Endometrial microvascular endothelial cells (primary cell): ENCODE results near the gene HEBP1. TPM values are rescaled to one million over a fixed set of nuclear protein-coding genes. Genes with fewer than 3 reads are reported as not detected.

Experiments used
- in situ Hi-C: cut with HindIII; loops from 2 replicates; pipeline ENCODE4 v1.10.0; 2017; ENCODE audit warnings: low sequenced_read_pairs, low pct_unique_long_range_greater_than_20kb; ENCODE audit errors: inconsistent ontology term
- total RNA-seq: library from RNA; depleted of rRNA; stranded (reverse); fragments of >200 nt; gene quantifications from one replicate; pipeline ENCODE4 v1.2.3, GENCODE V29; 2015; ENCODE audit errors: inconsistent ontology term

The HEBP1 gene
- total RNA-seq, 1 donor from 2014 or later, result 37.6 TPM

DNA sequence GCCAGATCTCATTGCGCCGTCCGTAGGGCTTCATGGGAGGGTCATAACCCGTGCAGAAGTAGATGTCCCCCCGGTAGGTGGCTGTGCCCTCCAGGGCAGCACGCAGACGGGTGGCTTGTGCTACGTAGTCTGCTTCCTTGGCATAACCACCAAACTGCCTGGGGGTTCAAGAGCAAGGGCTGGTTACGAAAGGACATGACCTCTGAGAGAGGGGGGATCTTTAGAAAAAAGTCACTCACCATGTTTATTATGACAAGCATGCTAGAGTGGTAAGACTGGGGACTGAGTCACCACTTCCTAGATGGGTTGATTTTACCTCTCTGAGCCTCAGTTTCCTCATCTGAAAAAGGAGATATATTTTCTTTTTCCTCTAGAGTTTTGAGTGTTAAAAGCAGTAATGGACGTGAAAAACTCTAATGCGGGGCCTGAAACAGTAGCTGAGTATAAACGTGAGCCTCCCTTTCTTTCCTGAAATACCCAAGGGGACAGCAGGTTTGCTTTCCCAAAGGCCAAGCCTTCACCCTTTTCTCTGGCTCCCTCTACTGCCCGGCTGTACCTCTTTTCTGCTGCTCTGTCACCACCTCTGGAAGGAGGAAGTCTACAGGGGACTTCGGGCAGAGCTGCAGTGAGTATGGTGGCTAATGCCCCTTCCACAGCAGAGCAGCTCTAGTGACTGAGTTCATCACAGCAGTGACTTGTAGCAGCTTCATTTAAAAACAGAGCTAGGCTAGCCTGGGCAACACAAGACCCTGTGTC lies 24.6 kb downstream of the HEBP1 start:
- in situ Hi-C loops, result loop anchor here (25.0 kb wide), 1 partner anchor 138 kb away; no protein-coding TSS in a partner anchor

DNA sequence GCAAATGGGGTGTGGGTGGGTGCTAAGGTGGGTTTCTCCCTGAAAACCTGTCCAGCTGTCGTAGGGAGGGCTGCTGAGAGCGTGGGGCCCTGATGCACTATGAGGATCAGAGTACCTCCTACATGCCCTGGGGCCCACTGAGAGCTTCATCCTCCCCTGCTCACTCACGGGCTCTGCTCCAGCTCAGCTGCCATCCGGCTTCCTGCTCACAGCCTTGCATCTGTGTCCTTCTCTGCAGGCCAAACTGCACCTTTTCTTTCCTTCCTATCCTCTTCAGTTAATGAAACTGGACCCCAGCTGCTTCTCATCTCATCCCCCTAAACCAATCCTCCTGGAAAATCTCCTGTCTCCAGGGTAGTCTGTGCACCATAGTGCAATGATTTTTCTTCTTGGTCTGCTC lies 25.9 kb downstream of the HEBP1 start:
- in situ Hi-C loops, result no loop called here

DNA sequence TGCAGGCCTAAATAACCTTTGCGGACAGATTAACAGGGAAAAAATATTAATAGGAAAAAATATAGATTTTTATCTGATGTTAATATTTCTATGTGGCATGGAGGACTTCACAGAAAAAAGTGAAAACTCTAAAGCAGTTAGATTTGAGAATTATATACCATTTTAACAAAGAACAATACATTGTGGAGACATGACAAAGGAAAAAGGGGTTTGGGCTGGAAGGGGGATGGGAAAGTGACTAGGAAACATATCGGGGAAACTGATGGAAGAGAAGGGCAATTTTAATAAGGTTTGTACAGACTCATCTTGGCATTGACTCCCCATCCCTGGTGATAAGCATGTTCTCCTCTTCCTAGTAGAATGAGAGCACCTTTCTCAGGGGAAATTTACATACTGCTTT lies 27.0 kb downstream of the HEBP1 start:
- in situ Hi-C loops, result no loop called here

DNA sequence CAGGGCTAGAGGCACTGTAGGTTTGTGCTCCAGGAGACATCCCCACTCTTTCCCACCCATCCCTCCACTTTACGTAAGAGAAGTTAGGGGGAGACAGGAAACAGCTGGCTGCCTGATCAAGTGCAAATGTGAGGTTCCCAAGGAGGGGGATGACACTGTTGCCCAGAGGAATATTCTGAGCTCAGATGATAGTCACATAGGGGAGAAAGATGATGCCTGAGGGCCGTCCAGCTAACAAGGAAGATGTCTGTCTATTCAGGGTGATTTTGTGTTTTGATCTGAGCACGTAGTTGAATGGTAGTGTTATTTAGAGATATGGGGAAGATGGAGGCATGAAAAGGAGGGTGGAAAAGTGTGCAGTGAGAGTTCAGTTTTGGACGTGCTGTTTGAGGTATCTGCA lies 34.2 kb downstream of the HEBP1 start:
- in situ Hi-C loops, result no loop called here

DNA sequence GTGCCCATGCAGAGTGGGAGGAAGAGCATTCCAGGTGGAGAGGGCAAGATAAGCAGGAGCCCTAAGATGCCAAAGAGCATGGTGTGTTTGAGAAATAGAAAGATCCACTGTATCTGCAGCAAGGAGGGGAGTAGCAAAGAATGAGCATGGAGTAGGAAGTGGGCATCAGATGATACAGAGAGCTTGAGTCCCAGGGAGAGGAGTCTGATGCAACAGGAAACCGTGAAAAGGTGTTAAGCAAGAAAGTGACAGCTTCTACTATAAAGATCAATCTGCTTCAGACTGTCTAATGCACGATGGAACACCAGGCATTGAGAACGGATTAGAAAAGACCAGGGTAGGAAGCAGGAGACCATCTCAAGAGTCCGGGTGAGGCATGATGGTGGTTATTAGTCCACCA lies 35.8 kb downstream of the HEBP1 start:
- in situ Hi-C loops, result no loop called here

DNA sequence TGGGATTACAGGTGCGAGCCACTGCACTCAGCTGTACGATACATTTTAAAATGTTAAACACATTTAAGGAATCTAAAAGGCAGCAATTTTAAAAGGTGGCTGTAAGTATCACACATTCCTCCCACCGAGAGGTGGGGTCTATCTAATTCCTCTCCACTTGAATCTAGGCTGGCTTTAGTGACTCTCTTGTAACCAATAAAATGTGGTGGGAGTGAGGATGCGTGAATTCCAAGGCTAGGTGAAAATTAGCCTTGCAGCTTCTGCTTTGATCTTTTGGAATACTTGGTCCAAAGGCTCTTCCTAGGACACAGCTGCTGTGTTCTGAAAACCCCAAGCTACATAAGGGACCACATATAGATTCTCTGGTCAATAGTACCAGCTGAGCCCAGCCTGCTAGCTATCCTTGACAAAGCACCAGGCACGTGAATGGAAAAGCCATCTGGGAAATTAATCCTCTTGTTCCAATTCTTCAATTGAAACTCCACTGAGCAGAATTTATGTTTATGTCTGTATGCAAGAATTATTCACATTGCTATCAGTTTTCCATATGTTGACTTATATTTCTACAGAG lies 39.3 kb downstream of the HEBP1 start:
- in situ Hi-C loops, result no loop called here

DNA sequence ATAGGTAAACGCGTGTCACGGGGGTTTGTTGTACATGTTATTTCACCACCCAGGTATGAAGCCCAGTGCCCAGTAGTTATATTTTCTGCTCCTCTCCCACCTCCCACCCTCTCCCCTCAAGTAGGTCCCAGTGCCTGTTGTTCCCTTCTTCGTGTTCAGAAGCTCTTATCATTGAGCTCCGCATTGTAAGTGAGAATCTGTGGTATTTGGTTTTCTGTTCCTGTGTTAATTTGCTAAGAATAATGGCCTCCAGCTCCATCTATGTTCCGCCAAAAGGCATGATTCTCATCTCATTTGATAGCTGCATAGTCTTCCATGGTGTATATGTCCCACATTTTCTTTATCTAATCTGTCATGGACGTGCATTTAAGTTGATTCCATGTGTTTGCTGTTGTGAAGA lies 41.2 kb downstream of the HEBP1 start:
- in situ Hi-C loops, result no loop called here

DNA sequence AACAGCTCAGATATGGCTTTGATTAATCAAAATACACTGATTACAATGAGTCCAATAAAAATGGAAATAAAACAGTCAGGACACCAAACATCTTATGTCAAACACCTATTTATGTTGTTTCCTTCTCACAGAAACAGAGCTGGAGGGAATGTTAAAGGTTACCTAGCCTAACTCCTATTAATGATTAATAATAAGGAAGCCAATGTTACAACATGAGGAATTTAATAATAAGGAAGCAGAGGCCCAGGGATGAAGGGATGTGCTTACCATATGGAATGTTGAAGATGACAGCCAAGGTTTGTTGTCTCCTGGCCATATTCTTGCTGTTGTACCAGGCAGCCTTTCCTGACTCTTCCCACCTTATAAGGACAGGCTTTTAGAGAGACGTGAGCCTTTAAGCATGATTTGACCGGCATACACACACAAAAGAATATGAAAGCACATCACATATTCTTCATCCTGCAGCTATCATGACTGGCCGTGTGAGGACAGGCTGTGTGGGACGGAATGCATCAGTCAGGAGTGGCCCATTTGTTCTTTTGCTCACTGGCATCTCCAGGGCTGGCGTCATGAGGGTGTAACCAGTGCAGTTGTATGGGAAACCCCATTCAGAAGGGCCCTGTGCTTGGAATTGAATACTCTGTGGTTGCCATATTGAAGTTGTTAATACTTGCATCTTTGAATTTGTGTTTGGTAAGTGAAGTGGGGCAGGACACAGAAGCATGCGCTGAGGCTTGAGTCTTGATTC lies 45.0 kb downstream of the HEBP1 start:
- in situ Hi-C loops, result no loop called here

DNA sequence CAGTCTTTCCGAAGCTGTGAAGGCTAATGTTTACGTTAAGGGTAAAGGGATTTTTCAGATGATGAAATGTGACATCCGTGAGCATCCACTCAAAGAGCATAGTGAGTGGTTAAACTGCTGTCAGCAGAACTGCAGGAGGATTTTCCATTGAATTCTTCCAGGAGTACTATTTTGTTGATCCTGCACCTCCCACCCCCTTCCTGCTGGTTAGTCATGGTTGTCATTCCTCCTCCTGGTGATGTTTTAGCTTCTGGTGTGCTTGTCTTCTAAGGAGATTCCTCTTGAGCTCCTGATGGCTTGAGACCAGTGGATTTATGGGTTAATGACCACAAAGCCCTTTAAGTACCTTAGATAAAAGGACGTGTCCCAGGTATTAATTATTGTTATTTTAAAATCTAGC lies 45.7 kb downstream of the HEBP1 start:
- in situ Hi-C loops, result no loop called here

DNA sequence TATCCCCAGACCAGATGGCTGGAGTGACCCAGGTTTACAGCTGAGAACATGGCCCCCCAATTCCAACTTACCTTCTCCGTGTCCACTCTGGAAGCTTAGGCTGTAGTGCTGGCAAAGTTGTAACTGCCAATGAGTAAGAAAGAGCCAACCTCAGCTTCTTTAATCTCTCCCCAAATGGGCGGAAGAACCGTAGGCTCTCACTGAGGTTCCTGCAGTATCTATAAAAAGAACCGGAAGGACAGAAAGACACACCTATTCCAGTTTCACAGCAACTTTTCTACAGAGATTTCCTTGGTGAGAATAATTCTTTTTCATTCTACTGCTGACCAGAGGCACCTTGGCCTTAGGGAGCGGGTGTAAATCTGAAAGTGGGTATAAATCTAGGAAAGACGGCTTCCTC lies 48.0 kb downstream of the HEBP1 start, which contains the start of gene GPRC5D:
TSS of gene GPRC5D (minus strand) at position 135 of the 400 bp plus-strand sequence. CDS start 1,786 bp downstream, outside the sequence.
- in situ Hi-C loops, result no loop called here

DNA sequence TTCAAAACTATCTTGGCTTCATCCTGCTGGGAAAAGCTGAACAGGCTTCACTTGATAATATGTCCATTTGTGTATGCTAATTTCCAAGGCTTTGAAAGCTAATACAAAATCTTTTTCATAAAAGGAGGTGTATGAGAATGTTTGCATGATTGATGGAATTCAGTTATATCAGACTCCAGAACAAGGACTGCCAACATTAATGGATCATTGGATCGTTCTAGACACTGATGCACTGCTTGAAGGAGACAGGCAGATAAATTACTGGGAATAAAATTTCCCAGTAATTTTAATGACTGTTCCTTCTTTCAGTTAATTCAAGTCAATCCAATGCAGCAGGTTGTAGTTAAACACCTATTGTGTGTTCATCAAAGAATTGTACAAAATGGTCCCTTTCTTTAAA lies 48.6 kb downstream of the HEBP1 start:
- in situ Hi-C loops, result no loop called here

DNA sequence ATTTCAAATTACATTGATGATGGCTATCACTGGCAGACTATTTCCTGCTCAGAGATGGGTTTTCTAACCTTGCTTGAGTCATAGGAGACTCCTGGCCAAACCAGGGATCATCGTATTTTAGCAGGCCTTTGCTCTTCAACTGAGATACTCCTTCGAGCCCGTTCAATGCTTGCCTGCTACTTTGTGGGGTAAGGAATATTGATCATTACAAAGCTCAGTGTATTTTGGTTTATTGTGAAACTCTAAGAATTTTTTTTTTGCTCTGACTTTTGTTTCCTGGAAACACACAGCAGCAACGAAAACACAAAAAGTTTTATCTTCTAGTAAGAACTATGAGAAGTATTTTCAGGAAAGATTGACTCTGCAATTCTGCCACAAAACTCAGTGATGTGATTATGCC lies 52.2 kb downstream of the HEBP1 start:
- in situ Hi-C loops, result no loop called here

DNA sequence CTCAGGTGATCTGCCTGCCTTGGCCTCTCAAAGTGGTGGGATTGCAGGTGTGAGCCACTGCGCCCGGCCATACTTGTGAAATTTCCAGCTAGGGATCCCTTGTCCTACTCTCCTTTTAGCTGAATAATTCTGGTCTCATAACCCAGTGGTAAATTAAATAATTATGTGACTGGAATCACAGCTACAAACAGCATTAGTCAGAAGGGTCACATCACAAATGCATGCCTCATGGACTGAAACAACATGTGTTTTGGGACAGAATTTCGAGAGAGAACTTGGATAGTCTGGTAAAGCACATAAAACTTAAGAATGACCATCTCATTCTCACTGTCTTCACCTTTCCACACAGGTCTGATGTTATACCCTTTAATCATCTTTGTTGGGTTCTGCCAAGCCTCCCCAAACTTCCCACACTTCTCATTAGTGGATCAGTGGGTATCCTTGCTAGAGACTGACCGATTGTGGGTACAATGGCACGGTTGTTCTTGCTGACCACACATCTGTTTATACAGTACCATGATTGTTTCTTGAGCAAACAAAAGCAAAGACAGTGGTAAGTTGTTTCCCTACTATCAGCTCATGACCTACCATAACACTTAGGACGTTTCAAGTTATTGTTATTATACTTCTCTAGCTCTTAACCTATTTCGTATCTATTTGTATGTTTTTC lies 53.2 kb downstream of the HEBP1 start:
- in situ Hi-C loops, result no loop called here

DNA sequence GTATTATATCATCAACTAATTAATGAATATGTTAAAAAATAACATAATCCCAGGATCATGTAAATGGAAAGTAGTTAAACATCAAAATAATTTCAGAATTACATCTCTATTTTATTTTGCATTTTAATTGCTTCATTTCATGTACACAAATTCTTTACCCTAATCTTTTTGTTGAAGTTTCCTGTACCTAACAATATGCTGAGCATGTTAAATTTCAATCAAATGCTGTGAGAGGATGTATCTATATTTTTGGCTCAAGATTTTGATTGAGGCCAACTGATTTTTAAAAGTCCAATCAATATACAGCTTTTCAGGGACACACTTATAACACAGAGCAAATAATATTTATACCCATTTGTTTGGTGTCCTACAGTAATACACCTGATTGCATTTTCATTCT lies 54.5 kb downstream of the HEBP1 start:
- in situ Hi-C loops, result no loop called here

DNA sequence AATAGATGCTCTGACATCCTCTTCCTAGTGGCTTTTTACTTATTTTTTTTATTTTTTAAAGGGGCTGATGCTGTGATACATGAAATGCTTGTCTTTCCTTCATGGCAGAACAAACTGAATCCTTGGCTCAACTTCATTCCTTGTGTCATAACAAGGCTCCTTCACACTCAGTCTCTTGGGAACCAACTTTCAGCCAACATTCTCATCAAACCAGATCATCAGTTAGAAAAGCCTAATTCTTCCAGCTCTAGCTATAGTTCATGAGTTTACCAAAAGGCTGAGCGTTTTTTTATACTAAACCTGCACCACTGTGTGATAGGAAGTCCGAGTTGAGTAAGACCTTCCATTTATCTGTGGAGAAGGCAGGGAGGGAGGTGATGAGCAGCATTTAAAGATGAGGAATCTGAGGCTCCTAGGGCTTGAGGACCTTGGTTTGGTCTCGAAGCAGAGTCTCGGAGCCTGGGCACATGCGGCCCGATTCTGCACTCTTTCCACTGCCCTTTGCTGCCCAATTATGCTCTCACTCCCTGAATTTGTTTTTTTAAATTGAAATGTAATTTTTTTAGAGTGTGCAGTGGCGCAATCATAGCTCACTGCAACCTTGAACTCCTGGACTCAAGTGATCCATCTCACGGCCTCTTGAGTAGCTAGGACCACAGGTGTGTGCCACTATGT lies 56.3 kb downstream of the HEBP1 start:
- in situ Hi-C loops, result no loop called here

DNA sequence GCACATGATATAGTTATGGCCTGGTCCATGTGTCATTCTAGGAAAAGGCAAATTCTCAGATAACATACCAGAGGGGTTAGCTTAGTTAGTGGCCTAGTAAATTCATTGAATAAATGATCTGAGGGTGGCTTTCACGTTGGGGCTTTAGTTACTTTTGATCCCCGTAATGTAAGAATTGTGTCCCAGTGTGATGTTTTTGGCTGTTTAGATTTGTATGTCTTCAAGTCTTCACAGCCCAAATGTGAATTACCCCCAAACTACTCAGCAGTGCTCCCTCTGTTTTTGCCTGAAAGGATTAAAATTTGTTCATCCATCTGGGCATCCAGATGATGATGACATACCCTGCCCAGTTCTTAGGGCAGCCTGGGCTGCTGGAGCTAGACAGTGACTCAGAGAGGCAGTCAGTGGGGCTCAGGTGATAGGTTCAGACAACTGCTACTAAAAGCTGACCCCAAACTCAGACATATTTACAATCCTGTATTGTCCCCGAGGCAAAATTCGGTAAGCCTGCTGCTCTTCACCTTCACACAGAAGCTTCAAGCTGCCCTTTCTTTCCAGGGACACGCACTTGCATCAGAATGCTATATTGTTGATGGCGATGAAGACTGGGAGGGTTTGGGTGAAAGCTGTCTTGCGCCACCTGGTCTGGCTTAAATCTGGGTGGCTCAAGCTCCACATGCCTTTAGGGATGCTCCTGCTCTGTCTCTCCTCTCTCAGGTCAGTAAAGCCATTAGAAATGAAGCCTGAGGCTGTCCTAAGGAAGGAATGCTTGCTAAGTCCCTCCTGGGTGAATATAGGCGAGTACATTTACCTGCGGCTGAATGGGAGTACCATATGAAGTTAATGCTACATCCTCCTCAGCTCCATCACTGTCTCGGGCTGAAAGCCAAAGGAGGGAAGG lies 58.4 kb downstream of the HEBP1 start:
- in situ Hi-C loops, result no loop called here

DNA sequence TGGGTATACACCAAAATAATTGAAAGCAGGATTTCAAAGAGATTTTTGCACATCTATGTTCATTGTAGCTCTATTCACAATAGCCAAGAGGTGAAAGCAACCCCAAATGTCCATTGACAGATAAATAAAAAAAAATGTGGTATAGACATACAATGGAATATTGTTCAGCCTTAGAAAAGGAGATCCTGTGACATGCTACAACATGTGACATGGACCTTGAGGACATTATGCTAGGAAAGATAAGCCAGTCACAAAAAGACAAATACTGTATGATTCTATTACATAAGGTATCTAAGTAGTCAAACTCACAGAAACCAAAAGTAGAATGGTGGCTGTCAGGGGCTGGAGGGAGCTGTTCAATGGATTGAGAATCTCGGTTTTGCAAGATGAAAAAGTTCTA lies 60.2 kb downstream of the HEBP1 start:
- in situ Hi-C loops, result no loop called here

DNA sequence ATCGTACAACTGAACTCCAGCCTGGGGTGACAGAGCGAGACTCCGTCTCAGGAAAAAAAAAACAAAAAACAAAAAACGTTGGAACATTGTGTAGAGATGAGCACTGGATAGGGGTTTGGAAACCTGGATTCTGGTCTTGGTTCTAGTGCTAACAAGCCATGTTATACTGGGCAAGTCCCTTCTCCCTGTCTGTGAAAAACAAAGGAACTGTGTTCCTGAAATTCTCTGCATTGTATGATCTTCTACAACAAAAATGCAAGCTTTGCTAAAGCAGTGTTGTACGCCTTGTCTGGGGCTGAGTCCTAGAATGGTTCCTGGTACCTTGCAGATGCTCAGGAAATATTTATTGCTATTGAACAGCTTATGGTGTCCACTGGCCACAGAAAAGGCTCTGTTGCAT lies 61.5 kb downstream of the HEBP1 start:
- in situ Hi-C loops, result no loop called here
